Thyroid gland (tissue), 4 donors: ENCODE results near the gene CAMKMT. TPM values are rescaled to one million over a fixed set of nuclear protein-coding genes. Genes with fewer than 3 reads are reported as not detected.

Experiments
- DNase-seq, 2 donors: peaks; one replicate each; pipeline ENCODE4 v3.0.0-alpha.2; 2019
- H3K27ac ChIP-seq, 3 donors: fragments of 200-600 bp; sonication (generic); 1 replicate in 2 of 3; 2 replicates in 1 of 3; pipeline ENCODE4 v1.5.1; 2016 to 2019; ENCODE audit warnings: mild to moderate bottlenecking in 1 of 3, moderate library complexity in 1 of 3
- H3K27me3 ChIP-seq: fragments of 200-600 bp; sonication (generic); one replicate; pipeline ENCODE4 v1.5.1; 2019
- H3K36me3 ChIP-seq, 2 donors: fragments of 200-600 bp; sonication (generic); one replicate each; pipeline ENCODE4 v1.5.1; 2016 to 2019
- H3K4me1 ChIP-seq, 2 donors: fragments of 200-600 bp; sonication (generic); one replicate each; pipeline ENCODE4 v1.5.1; 2017 to 2019
- H3K4me3 ChIP-seq, 3 donors: fragments of 200-600 bp; sonication (generic); replicated peaks in 1 of 3; 1 replicate in 2 of 3; 2 replicates in 1 of 3; pipeline ENCODE4 v1.5.1; 2016; ENCODE audit warnings: mild to moderate bottlenecking in 1 of 3
- H3K9me3 ChIP-seq: fragments of 200-600 bp; sonication (generic); one replicate; pipeline ENCODE4 v1.5.1; 2017
- CTCF ChIP-seq, 6 experiments: fragments of 200-600 bp in 3 of 6; fragments of 450-650 bp in 3 of 6; sonication (generic) in 3 of 6; IDR thresholded peaks; one replicate each; pipeline ENCODE4 v1.5.1; 2016 to 2019; ENCODE audit warnings: antibody characterized with exemption in 6 of 6, mild to moderate bottlenecking in 2 of 6, inconsistent platforms in 1 of 6, moderate library complexity in 1 of 6
- POLR2A ChIP-seq, 2 donors: fragments of 450-650 bp; IDR thresholded peaks; one replicate each; pipeline ENCODE4 v1.6.1; 2017; ENCODE audit warnings: antibody characterized with exemption in 2 of 2, mild to moderate bottlenecking in 2 of 2, moderate library complexity in 1 of 2
- WGBS, 2 donors: methylation state at CpG; one replicate each; pipeline ENCODE4 v1.1.5; 2017; 5-methylcytosine and 5-hydroxymethylcytosine counted together
- intact Hi-C: fragments of 100-400 bp; cut with DNase I; formaldehyde crosslinking; loops from one replicate; pipeline ENCODE4 v1.15.1; 2023
- total RNA-seq, 4 donors: library from RNA; depleted of rRNA; stranded (reverse); fragments of >200 nt; gene quantifications; one replicate each; pipeline ENCODE4 v1.2.3, GENCODE V29; 2016

Gene CAMKMT
- total RNA-seq, 4 donors from 2014 or later = 13.5 to 23.7 (median 17.2) TPM

GRCh38 chr2:44779793-44780192, 418.0 kb downstream of the CAMKMT start:
- H3K36me3 ChIP-seq = no peaks in the 10 kb centered on the region
- DNase-seq = no peak
- intact Hi-C loops = no loop called here
- H3K27ac ChIP-seq = no peak overlapping the region
- no peaks in the 10 kb centered on the region for H3K9me3 ChIP-seq
- peaks cover 5 to 9% of the 10 kb centered on the region in 2 donors for H3K4me1 ChIP-seq
- no peak overlapping the region for H3K4me3 ChIP-seq
- TF ChIP-seq CTCF (IDR thresholded peaks at IDR 0.05) = no peak
- TF ChIP-seq POLR2A (IDR thresholded peaks at IDR 0.05) = no peak
- H3K27me3 ChIP-seq = no peaks in the 10 kb centered on the region
- WGBS, 2 donors = 88 to 100% methylated on average over 2 of the region's 2 CpGs

GRCh38 chr2:44780406-44780805, 418.7 kb downstream of the CAMKMT start:
- Histone ChIP-seq H3K9me3 (no peaks in the 10 kb centered on the region), H3K27me3 (no peaks in the 10 kb centered on the region), H3K4me3 (no peak overlapping the region), H3K4me1 (peaks cover 5 to 9% of the 10 kb centered on the region in 2 donors), H3K27ac (no peak overlapping the region), H3K36me3 (no peaks in the 10 kb centered on the region)
- TF ChIP-seq POLR2A (IDR thresholded peaks at IDR 0.05) (no peak), CTCF (IDR thresholded peaks at IDR 0.05) (no peak)
- 94% methylated on average over 6 to 7 of the region's 7 CpGs for WGBS, 2 donors
- DNase-seq = no peak
- intact Hi-C loops = no loop called here

GRCh38 chr2:44785433-44785832, 423.7 kb downstream of the CAMKMT start:
- Histone ChIP-seq H3K4me3 (no peak overlapping the region), H3K4me1 (no peaks in the 10 kb centered on the region), H3K36me3 (no peaks in the 10 kb centered on the region), H3K27me3 (no peaks in the 10 kb centered on the region), H3K27ac (no peak overlapping the region), H3K9me3 (no peaks in the 10 kb centered on the region)
- TF ChIP-seq POLR2A (IDR thresholded peaks at IDR 0.05) (no peak), CTCF (IDR thresholded peaks at IDR 0.05) (no peak)
- no peak for DNase-seq
- intact Hi-C loops = no loop called here
- 68 to 76% methylated on average over 2 of the region's 2 CpGs for WGBS, 2 donors

GRCh38 chr2:44786045-44786816, 424.5 kb downstream of the CAMKMT start:
- 81 to 83% methylated on average over 7 of the region's 7 CpGs for WGBS, 2 donors
- no peak overlapping the region for H3K27ac ChIP-seq
- no peaks in the 10 kb centered on the region for H3K9me3 ChIP-seq
- H3K4me3 ChIP-seq = no peak overlapping the region
- H3K4me1 ChIP-seq = no peaks in the 10 kb centered on the region
- intact Hi-C loops = no loop called here
- no peaks in the 10 kb centered on the region for H3K36me3 ChIP-seq
- DNase-seq = no peak
- no peak for TF ChIP-seq CTCF (IDR thresholded peaks at IDR 0.05)
- TF ChIP-seq POLR2A (IDR thresholded peaks at IDR 0.05) = no peak
- no peaks in the 10 kb centered on the region for H3K27me3 ChIP-seq

- WGBS, 2 donors = 88 to 92% methylated on average over 5 of the region's 5 CpGs
- Histone ChIP-seq H3K9me3 (no peaks in the 10 kb centered on the region), H3K4me3 (no peak overlapping the region), H3K27me3 (no peaks in the 10 kb centered on the region), H3K27ac (no peak overlapping the region), H3K4me1 (no peaks in the 10 kb centered on the region), H3K36me3 (no peaks in the 10 kb centered on the region)
- DNase-seq = no peak
- TF ChIP-seq POLR2A (IDR thresholded peaks at IDR 0.05) = no peak
- TF ChIP-seq CTCF (IDR thresholded peaks at IDR 0.05) = no peak
- intact Hi-C loops = no loop called here
Observed at GRCh38 chr2:44786817-44787214, 425.1 kb downstream of the CAMKMT start.
